Occipital lobe (tissue), 2 donors: Measurements from ENCODE around the gene PHACTR1. TPM values are rescaled to one million over a fixed set of nuclear protein-coding genes. Genes with fewer than 3 reads are reported as not detected.

Experiments used
- DNase-seq: peaks from one replicate; lab custom pipeline; 2025; lab: John Stamatoyannopoulos, UW
- total RNA-seq: library from RNA; depleted of rRNA; stranded (reverse); fragments of >200 nt; gene quantifications from one replicate; pipeline ENCODE4 v1.2.3, GENCODE V29; 2014

PHACTR1 gene
- total RNA-seq, 1 donor from 2014 or later: 40.7 TPM

- no peak for DNase-seq
These were observed 132.6 kb downstream of the PHACTR1 start for GRCh38 chr6:12848964-12849808.

DNA sequence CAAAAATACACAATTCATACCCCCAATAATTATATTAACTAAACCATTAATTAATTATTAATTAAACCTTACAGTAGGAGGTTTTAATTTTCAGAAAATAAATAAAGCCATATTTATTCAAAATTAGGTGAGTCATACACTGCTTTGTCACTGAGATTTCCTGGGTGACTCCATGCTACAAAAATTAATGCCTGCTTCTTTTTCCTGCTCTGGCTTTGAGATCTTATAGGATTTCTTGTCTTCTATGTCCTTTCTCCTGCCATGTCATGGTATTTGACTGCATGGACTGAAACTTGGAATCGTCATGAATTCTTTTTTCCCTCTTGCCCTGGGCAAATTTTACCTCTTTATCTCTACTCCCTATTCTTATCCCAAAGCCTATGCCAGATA, 133.2 kb downstream of the PHACTR1 start:
- DNase-seq: no peak

- no peak for DNase-seq
These were observed 134.6 kb downstream of the PHACTR1 start for GRCh38 chr6:12851123-12851695.

GRCh38 chr6:12861603-12862002, 145.0 kb downstream of the PHACTR1 start:
- DNase-seq: no peak

GRCh38 chr6:12865117-12865516, 148.6 kb downstream of the PHACTR1 start:
- DNase-seq: no peak

GRCh38 chr6:12865671-12866181, 149.2 kb downstream of the PHACTR1 start:
- no peak for DNase-seq

GRCh38 chr6:12866422-12867029, 150.0 kb downstream of the PHACTR1 start:
- DNase-seq: peak; percentile 13

DNA sequence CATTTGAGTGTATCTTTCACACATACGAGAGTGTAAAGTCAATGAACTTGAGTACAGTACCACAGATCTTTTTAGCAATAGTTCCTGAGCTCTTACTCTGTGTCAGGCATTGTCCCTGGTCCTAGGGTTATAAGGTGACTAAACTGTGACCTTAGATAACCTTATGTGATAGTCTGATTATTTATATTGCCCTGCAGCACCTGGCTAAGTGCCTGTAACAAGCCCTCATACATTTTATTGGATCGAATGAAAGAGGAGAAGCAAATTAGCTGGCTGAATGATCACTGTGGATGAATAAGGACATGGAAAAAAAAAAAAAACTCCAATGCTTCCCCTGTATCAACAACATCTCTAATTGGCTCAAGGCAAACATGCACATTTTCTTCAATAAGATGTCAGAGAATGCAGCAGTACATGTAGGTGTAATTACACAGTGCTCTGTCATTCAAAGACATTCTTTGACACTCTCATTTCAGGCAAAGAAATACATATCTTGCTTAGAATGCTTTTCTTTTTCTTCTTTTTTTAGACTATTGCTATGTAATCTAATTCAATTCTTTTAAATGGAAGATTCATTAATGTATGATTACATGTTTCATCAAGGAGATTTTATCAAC, 153.4 kb downstream of the PHACTR1 start:
- DNase-seq: no peak

- no peak for DNase-seq
These were observed 157.1 kb downstream of the PHACTR1 start for GRCh38 chr6:12873691-12874090.

DNA sequence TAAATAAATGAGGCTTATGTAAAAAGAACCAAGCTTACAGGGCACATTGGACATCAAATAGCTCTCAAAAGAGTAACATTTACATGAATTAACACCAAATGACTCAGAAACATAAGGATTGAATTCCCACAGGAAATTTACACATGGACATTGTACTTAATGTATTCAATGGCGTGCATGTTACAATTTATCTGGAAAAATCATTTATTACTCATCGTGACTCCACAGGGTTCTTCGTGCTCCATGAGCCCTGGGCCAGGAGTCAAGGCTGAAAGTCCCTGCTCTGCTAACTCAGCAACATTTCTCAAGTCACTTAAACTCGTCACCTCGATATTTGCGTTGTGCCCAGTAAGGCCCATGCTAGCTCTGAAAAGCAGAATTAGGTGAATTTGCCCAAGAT, 158.5 kb downstream of the PHACTR1 start:
- no peak for DNase-seq

DNA sequence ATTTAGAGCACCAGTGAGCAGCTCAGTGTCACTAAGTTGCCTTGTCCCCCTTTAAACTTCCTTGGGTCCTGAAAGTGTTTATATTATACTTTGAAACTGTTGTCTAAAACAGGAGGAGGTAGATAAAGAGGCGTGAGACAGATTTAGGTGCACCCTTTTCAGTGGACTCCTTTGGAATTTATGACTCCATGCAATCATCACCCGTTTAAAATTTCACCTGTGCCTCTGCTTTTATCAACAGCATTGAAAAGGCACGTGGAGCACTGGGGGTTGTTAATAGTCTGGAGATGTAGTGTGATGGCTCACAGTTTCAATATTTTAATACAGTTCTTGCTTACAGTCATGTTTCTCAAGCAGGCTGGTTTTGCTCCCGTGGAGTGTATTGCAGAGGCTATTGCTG, 162.2 kb downstream of the PHACTR1 start:
- no peak for DNase-seq

GRCh38 chr6:12882761-12883290, 166.3 kb downstream of the PHACTR1 start:
- no peak for DNase-seq

GRCh38 chr6:12884983-12885382, 168.4 kb downstream of the PHACTR1 start:
- no peak for DNase-seq

GRCh38 chr6:12886961-12887775, 170.6 kb downstream of the PHACTR1 start:
- no peak for DNase-seq

DNA sequence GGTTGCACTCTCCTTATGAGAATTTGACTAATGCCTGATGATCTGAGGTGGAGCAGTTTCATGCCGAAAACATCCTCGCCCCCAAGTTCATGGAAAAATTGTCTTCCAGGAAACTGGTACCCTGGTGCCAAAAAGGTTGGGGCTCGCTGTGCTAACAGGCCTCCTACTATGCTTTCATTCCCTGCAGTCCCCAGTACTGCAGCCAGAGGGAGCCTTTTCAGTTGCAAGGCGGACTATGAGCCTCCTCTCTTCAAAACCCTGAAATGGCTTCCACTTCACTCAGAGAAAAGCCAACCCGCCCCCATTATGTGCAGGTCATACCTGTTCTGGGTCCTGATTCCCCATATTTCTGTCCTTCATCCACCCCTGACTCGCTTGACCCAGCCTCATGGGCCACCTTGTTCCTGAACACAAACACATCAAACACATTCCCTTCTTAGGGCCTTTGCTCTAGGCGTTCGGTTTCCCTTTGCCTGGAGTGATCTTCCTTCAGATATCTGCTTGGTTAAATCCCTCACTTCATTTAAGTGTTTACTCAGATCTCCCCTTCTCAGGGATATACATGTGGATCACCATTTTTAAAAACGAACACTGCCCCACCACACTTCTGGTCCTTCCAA, 173.7 kb downstream of the PHACTR1 start:
- DNase-seq: no peak

DNA sequence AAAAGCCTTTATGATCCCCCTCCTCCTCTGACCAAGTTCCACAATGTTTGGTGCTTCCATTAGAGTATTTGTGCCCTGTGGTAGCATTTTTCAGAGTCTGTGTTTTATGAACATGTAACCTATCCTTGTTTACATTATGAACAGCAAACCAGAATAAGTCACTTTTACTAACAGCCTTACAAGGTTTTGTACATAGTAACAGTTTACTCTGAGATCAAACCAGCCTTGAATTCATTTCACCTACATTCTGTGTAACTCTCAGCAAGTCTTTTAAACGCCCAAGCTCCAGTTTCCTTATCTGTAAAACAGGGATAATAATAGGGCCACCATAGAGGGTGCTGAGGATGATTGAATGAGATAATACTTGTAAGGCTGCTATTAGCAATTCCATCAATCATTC, 175.0 kb downstream of the PHACTR1 start:
- no peak for DNase-seq

DNA sequence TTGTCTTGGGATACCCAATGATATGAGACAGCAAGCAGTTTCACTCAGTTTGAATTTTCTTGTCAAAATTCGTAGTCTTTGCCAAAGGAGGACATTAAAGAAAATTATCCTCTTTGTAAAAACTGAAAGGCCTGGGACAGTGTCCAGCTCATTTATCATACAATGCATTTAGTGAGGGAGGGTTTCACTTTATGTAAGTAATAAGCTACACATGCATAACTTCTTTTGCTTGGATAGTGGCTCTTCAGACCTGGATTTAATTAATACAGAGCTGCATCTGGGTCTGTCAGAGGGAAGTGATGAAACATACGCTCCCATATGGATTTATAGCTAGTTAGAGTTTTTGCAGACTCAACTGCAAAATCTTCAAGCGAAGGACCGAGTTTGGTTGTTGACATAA, 175.6 kb downstream of the PHACTR1 start:
- DNase-seq: no peak

GRCh38 chr6:12893036-12893435, 176.5 kb downstream of the PHACTR1 start:
- DNase-seq: no peak

DNA sequence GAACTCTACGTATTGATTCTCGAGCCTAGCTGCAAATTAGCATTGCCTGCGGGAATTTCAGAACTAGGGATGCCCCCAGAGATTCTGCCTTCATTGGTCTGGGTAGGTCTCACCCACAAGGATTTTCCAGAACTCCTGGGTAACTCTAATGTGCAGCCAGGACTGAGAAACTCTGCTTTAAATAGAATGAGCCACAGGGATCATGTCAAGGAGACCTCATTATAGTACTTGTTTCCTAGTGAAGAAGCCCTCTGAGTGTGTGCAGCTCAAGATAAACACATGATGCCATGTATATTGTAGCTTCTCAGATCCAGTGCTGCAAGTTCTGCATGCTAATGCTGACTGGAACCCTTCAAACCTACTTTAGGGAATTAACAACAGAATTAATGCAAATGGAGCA, 179.2 kb downstream of the PHACTR1 start:
- DNase-seq: no peak

DNA sequence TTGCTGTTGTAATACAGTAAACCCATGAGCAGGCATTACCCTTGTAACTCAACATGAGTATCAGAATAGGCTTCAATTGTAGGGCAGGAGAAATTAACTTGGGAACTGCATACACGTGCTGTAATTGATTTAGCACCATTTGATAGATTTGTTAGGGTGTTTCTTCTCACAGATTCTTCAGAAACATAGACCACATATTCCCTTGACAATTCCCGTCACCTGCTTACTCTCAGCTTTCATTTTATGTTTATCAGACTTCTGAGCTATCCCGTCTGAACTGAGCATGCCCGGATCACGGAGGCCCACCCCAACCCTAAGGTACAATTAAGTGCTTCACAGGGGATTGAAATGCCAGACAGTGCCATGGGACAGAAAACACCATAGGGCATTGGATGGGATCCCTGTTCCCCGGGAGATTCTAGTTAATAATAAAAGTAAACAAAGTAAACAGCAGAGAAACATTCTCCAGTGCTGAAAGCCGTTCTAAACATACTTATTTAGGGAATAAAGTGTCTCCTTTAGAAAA, 179.7 kb downstream of the PHACTR1 start:
- DNase-seq: no peak
